GM13977 (cell line): Measurements from ENCODE around the gene MAP3K15.
"Not testable (repeated sequence)": the region's sequence is repeated elsewhere in the genome, so short reads cannot be mapped to it uniquely, and the experiment has no call there.

Experiments used
- DNase-seq: peaks from one replicate; pipeline ENCODE4 v3.0.0; 2012; ENCODE audit warnings: low spot score
- CTCF ChIP-seq: IDR thresholded peaks from 2 replicates; pipeline ENCODE4 v1.5.1; 2012; ENCODE audit warnings: mild to moderate bottlenecking, control low read depth; ENCODE audit not compliant: insufficient read depth; ENCODE audit errors: extremely low read depth, missing control alignments
- in situ Hi-C: fragments of 300-500 bp; cut with MboI; formaldehyde crosslinking; loops from one replicate; pipeline ENCODE4 v1.12.0; 2022; ENCODE audit warnings: low sequenced_read_pairs, low pct_unique_long_range_greater_than_20kb, mixed read lengths, inconsistent platforms; ENCODE audit not compliant: unreplicated experiment

Gene MAP3K15

GRCh38 chrX:19513383-19513782 lies 1.9 kb downstream of the MAP3K15 start:
- in situ Hi-C loops, result no loop called here
- peak; percentile 24 for DNase-seq

GRCh38 chrX:19512961-19513360 lies 2.3 kb downstream of the MAP3K15 start:
- no peak for DNase-seq
- TF ChIP-seq CTCF, result no peak
- in situ Hi-C loops, result no loop called here

More at GRCh38 chrX:19513383-19513782, 1.9 kb downstream of the MAP3K15 start:
- TF ChIP-seq CTCF, result no peak

GRCh38 chrX:19512359-19512758 lies 2.9 kb downstream of the MAP3K15 start:
- TF ChIP-seq CTCF, result no peak
- in situ Hi-C loops, result no loop called here

GRCh38 chrX:19511796-19512195 lies 3.5 kb downstream of the MAP3K15 start:
- in situ Hi-C loops, DNase-seq: not testable (repeated sequence)

More at GRCh38 chrX:19512359-19512758, 2.9 kb downstream of the MAP3K15 start:
- no peak for DNase-seq

GRCh38 chrX:19496711-19497110 lies 18.6 kb downstream of the MAP3K15 start:
- DNase-seq, result no peak
- no peak for TF ChIP-seq CTCF
- in situ Hi-C loops, result no loop called here

- no peak for DNase-seq
- TF ChIP-seq CTCF, result no peak
- in situ Hi-C loops, result no loop called here
These were observed 27.6 kb downstream of the MAP3K15 start for GRCh38 chrX:19487520-19488200.

- DNase-seq, result no peak
- in situ Hi-C loops, result no loop called here
- TF ChIP-seq CTCF, result no peak
These were observed 35.9 kb downstream of the MAP3K15 start for GRCh38 chrX:19479458-19479857.

GRCh38 chrX:19468383-19468782 lies 46.9 kb downstream of the MAP3K15 start:
- in situ Hi-C loops, DNase-seq: not testable (repeated sequence)
